IMR-90 (cell line): ENCODE data around the gene UAP1.
A peak's percentile ranks its signal among the peaks of the same experiment; 100 is the strongest.

Experiments
- CEBPB ChIP-seq: IDR thresholded peaks from 2 replicates; pipeline ENCODE4 v1.6.1; 2012; ENCODE audit warnings: low read depth, low read length, improper control_type of control experiment
- CHD1 ChIP-seq: IDR thresholded peaks from 2 replicates; pipeline ENCODE4 v1.6.1; 2012; ENCODE audit warnings: low read depth, low read length, improper control_type of control experiment
- ELK1 ChIP-seq: fragments of 150-350 bp; IDR thresholded peaks from 2 replicates; pipeline ENCODE4 v1.6.1; 2016; ENCODE audit warnings: low read depth, mild to moderate bottlenecking, low read length, moderate library complexity, borderline replicate concordance
- FOS ChIP-seq: fragments of 150-350 bp; IDR thresholded peaks from 2 replicates; pipeline ENCODE4 v1.6.1; 2016; ENCODE audit warnings: low read depth, low read length
- MXI1 ChIP-seq: IDR thresholded peaks from 2 replicates; pipeline ENCODE4 v1.6.1; 2012; ENCODE audit warnings: low read depth, mild to moderate bottlenecking, low read length, moderate library complexity, borderline replicate concordance
- POLR2A ChIP-seq: IDR thresholded peaks from 2 replicates; pipeline ENCODE4 v1.6.1; 2012; ENCODE audit warnings: mild to moderate bottlenecking, low read depth, low read length
- RAD21 ChIP-seq: IDR thresholded peaks from 2 replicates; pipeline ENCODE4 v1.6.1; 2012; ENCODE audit warnings: low read length, improper control_type of control experiment
- RCOR1 ChIP-seq: IDR thresholded peaks from 2 replicates; pipeline ENCODE4 v1.6.1; 2012; ENCODE audit warnings: mild to moderate bottlenecking, low read length, improper control_type of control experiment; ENCODE audit not compliant: insufficient replicate concordance
- SMC3 ChIP-seq: fragments of 150-350 bp; IDR thresholded peaks from 2 replicates; pipeline ENCODE4 v1.6.1; 2016; ENCODE audit warnings: low read depth, mild to moderate bottlenecking, antibody characterized with exemption, low read length, moderate library complexity
- TF ChIP-seq, protein P1 (sequence below): conservative IDR thresholded peaks from 2 replicates; pipeline ENCODE4 v1.5.1; 2012; ENCODE audit warnings: mild to moderate bottlenecking, low read depth, low read length, improper control_type of control experiment
- TF ChIP-seq, protein P2 (sequence below): fragments of 150-350 bp; IDR thresholded peaks from 2 replicates; pipeline ENCODE4 v1.6.1; 2017; ENCODE audit warnings: mild to moderate bottlenecking, antibody characterized with exemption, low read length, low read depth

GRCh38 chr1:162605225-162605927 lies 43.9 kb downstream of the UAP1 start:
- TF ChIP-seq POLR2A (no peak), CHD1 (no peak), RAD21 (no peak), RCOR1 (peak; percentile 44), MXI1 (no peak), CEBPB (peak; percentile 62), ELK1 (no peak), SMC3 (no peak), FOS (peak; percentile 95)
- TF ChIP-seq, protein P1, sequence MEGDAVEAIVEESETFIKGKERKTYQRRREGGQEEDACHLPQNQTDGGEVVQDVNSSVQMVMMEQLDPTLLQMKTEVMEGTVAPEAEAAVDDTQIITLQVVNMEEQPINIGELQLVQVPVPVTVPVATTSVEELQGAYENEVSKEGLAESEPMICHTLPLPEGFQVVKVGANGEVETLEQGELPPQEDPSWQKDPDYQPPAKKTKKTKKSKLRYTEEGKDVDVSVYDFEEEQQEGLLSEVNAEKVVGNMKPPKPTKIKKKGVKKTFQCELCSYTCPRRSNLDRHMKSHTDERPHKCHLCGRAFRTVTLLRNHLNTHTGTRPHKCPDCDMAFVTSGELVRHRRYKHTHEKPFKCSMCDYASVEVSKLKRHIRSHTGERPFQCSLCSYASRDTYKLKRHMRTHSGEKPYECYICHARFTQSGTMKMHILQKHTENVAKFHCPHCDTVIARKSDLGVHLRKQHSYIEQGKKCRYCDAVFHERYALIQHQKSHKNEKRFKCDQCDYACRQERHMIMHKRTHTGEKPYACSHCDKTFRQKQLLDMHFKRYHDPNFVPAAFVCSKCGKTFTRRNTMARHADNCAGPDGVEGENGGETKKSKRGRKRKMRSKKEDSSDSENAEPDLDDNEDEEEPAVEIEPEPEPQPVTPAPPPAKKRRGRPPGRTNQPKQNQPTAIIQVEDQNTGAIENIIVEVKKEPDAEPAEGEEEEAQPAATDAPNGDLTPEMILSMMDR = no peak
- TF ChIP-seq, protein P2, sequence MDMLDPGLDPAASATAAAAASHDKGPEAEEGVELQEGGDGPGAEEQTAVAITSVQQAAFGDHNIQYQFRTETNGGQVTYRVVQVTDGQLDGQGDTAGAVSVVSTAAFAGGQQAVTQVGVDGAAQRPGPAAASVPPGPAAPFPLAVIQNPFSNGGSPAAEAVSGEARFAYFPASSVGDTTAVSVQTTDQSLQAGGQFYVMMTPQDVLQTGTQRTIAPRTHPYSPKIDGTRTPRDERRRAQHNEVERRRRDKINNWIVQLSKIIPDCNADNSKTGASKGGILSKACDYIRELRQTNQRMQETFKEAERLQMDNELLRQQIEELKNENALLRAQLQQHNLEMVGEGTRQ = no peak
